HS-5 (cell line): ENCODE results near the gene SLC30A7.
"Not testable (repeated sequence)": the region's sequence is repeated elsewhere in the genome, so short reads cannot be mapped to it uniquely, and the experiment has no call there.

Experiments
- DNase-seq: peaks from one replicate; pipeline ENCODE4 v3.0.0-alpha.2; 2012; ENCODE audit warnings: low read depth

SLC30A7 gene

GRCh38 chr1:100895540-100896480 is at the start of gene SLC30A7:
SLC30A7 (plus strand) TSS chr1:100896090; CDS start chr1:100896263, 173 bp downstream.
- peak; percentile 80 for DNase-seq

GRCh38 chr1:100847361-100848082 is 48.4 kb upstream of the SLC30A7 start:
- DNase-seq: no peak

GRCh38 chr1:100851726-100852125 is 44.2 kb upstream of the SLC30A7 start:
- DNase-seq: no peak

GRCh38 chr1:100852976-100853375 is 42.9 kb upstream of the SLC30A7 start:
- no peak for DNase-seq

GRCh38 chr1:100855116-100855515 is 40.8 kb upstream of the SLC30A7 start:
- not testable (repeated sequence) for DNase-seq

GRCh38 chr1:100860397-100860991 is 35.4 kb upstream of the SLC30A7 start:
- DNase-seq: no peak

- no peak for DNase-seq
These were observed 34.5 kb upstream of the SLC30A7 start for GRCh38 chr1:100861379-100861778.

- peak; percentile 61 for DNase-seq
These were observed 33.3 kb upstream of the SLC30A7 start for GRCh38 chr1:100862591-100862990.

GRCh38 chr1:100866041-100866900 is 29.6 kb upstream of the SLC30A7 start:
- no peak for DNase-seq

- DNase-seq: no peak
These were observed 29.0 kb upstream of the SLC30A7 start for GRCh38 chr1:100866901-100867206.

GRCh38 chr1:100868364-100868995 is 27.4 kb upstream of the SLC30A7 start:
- DNase-seq: peak; percentile 41

- DNase-seq: no peak
These were observed 25.9 kb upstream of the SLC30A7 start for GRCh38 chr1:100869996-100870395.

- DNase-seq: no peak
These were observed 21.5 kb upstream of the SLC30A7 start for GRCh38 chr1:100874433-100874832.

- DNase-seq: no peak
These were observed 20.7 kb upstream of the SLC30A7 start for GRCh38 chr1:100875228-100875627.

- DNase-seq: no peak
These were observed 19.6 kb upstream of the SLC30A7 start for GRCh38 chr1:100876291-100876690.

- DNase-seq: no peak
These were observed 16.5 kb upstream of the SLC30A7 start for GRCh38 chr1:100879422-100879821.

- DNase-seq: no peak
These were observed 14.2 kb upstream of the SLC30A7 start for GRCh38 chr1:100881687-100882086.

GRCh38 chr1:100882698-100883097 is 13.2 kb upstream of the SLC30A7 start:
- no peak for DNase-seq

GRCh38 chr1:100883963-100884362 is 11.9 kb upstream of the SLC30A7 start:
- no peak for DNase-seq

GRCh38 chr1:100889007-100889406 is 6.9 kb upstream of the SLC30A7 start:
- DNase-seq: not testable (repeated sequence)

- DNase-seq: not testable (repeated sequence)
These were observed 5.9 kb upstream of the SLC30A7 start for GRCh38 chr1:100889869-100890482.
